Endothelial cell of umbilical vein (primary cell): ENCODE measurements around the gene SPNS2. TPM values are rescaled to one million over a fixed set of nuclear protein-coding genes. Genes with fewer than 3 reads are reported as not detected.

Experiments
- BruUV-seq: library from RNA; stranded (reverse); fragments of 400-500 nt; replicated peaks from 2 replicates; lab custom pipeline; 2021; lab: Mats Ljungman, UMichigan
- CTCF ChIA-PET: fragments of 300-600, 350-600 bp; sonication (Branson Sonifier 250); formaldehyde crosslinking; loops from one replicate; lab custom pipeline; 2021; ENCODE audit warnings: antibody characterized with exemption, inconsistent platforms; lab: Charles Lee
- POLR2A ChIA-PET: fragments of 300-600, 350-600 bp; sonication (Branson Sonifier 250); formaldehyde crosslinking; loops from one replicate; lab custom pipeline; 2021; ENCODE audit warnings: antibody characterized with exemption, inconsistent platforms; lab: Charles Lee
- DNase-seq: peaks from one replicate; pipeline ENCODE4 v3.0.0-alpha.2; 2011; ENCODE audit warnings: low read depth, low spot score
- FAIRE-seq: peaks from 2 replicates; lab custom pipeline; 2011; peaks lifted over from hg19 to GRCh38; lab: Jason Lieb, UNC
- H2AFZ ChIP-seq: 2 replicates; pipeline ENCODE4 v1.6.0; 2012; ENCODE audit warnings: low read depth, low read length, control low read depth, inconsistent platforms
- H3K27ac ChIP-seq: 2 replicates; pipeline ENCODE4 v1.5.1; 2011; ENCODE audit warnings: low read depth, mild to moderate bottlenecking, control low read depth, low read length, moderate library complexity; ENCODE audit not compliant: insufficient read depth
- H3K27me3 ChIP-seq, 2 experiments: 2 replicates each; pipeline versions ENCODE4 v1.6.0 to v1.6.1; 2011; ENCODE audit warnings: low read length in 2 of 2, mixed read lengths in 1 of 2; ENCODE audit not compliant: control insufficient read depth in 2 of 2, insufficient read depth in 2 of 2
- H3K36me3 ChIP-seq, 2 experiments: 2 replicates in 1 of 2; 3 replicates in 1 of 2; pipeline ENCODE4 v1.5.1; 2011; ENCODE audit warnings: low read length in 2 of 2, mild to moderate bottlenecking in 1 of 2, moderate library complexity in 1 of 2; ENCODE audit not compliant: control insufficient read depth in 2 of 2, insufficient read depth in 2 of 2; ENCODE audit errors: extremely low read depth in 1 of 2
- H3K4me1 ChIP-seq: 3 replicates; pipeline ENCODE4 v1.5.1; 2011; ENCODE audit warnings: mild to moderate bottlenecking, low read length; ENCODE audit not compliant: control insufficient read depth, insufficient read depth; ENCODE audit errors: extremely low read depth
- H3K4me2 ChIP-seq: 2 replicates; pipeline ENCODE4 v1.6.1; 2011; ENCODE audit warnings: low read length, control low read depth, mixed read lengths; ENCODE audit not compliant: insufficient read depth
- H3K4me3 ChIP-seq, 3 experiments: fragments of 200-600 bp in 1 of 3; sonication (generic), shearing (Covaris generic) in 1 of 3; replicated peaks in 1 of 3; 2 replicates each; pipeline ENCODE4 v1.5.1; 2011 to 2016; ENCODE audit warnings: control low read depth in 3 of 3, low read length in 3 of 3, mild to moderate bottlenecking in 2 of 3, inconsistent platforms in 1 of 3, low read depth in 1 of 3, moderate library complexity in 1 of 3; ENCODE audit not compliant: insufficient read depth in 1 of 3
- H3K79me2 ChIP-seq: 2 replicates; pipeline ENCODE4 v1.6.0; 2012; ENCODE audit warnings: low read length, inconsistent platforms; ENCODE audit not compliant: control insufficient read depth, insufficient read depth
- H3K9ac ChIP-seq: replicated peaks from 2 replicates; pipeline ENCODE3; 2011; ENCODE audit warnings: low read length, control low read depth; ENCODE audit not compliant: insufficient read depth; ENCODE audit errors: extremely low read depth
- H3K9me1 ChIP-seq: replicated peaks from 3 replicates; pipeline ENCODE4 v1.6.0; 2011; ENCODE audit warnings: mild to moderate bottlenecking, low read length; ENCODE audit not compliant: control insufficient read depth, insufficient read depth; ENCODE audit errors: extremely low read depth
- H3K9me3 ChIP-seq: replicated peaks from 2 replicates; pipeline ENCODE4 v1.5.1; 2012; ENCODE audit warnings: low read length, inconsistent platforms; ENCODE audit not compliant: control insufficient read depth, insufficient read depth
- H4K20me1 ChIP-seq: replicated peaks from 2 replicates; pipeline ENCODE3; 2011; ENCODE audit warnings: mild to moderate bottlenecking, low read length; ENCODE audit not compliant: control insufficient read depth, insufficient read depth; ENCODE audit errors: extremely low read depth
- CTCF ChIP-seq, 2 donors: IDR thresholded peaks; 1 replicate in 1 of 2; 2 replicates in 1 of 2; pipeline ENCODE4 v1.5.1; 2011; ENCODE audit warnings: low read length in 2 of 2, mild to moderate bottlenecking in 2 of 2, moderate library complexity in 2 of 2, control low read depth in 1 of 2, inconsistent platforms in 1 of 2, low read depth in 1 of 2; ENCODE audit not compliant: insufficient read depth in 1 of 2; ENCODE audit errors: extremely low read depth in 1 of 2
- EZH2 ChIP-seq: IDR thresholded peaks from 2 replicates; pipeline ENCODE4 v1.6.1; 2012; ENCODE audit warnings: borderline replicate concordance, low read depth, mild to moderate bottlenecking, moderate library complexity, low read length, inconsistent platforms; ENCODE audit not compliant: severe bottlenecking
- FOS ChIP-seq: IDR thresholded peaks from 2 replicates; pipeline ENCODE4 v1.6.1; 2011; ENCODE audit warnings: mild to moderate bottlenecking, low read length, moderate library complexity, borderline replicate concordance; ENCODE audit not compliant: insufficient read depth
- GATA2 ChIP-seq: IDR thresholded peaks from 2 replicates; pipeline ENCODE4 v1.7.0; 2011; ENCODE audit warnings: low read depth, mild to moderate bottlenecking, moderate library complexity, mixed read lengths, low read length; ENCODE audit not compliant: insufficient read length, insufficient read depth
- JUN ChIP-seq: IDR thresholded peaks from 2 replicates; pipeline ENCODE4 v1.6.1; 2011; ENCODE audit warnings: borderline replicate concordance, low read depth; ENCODE audit not compliant: insufficient read length, insufficient read depth
- MYC ChIP-seq: IDR thresholded peaks from one replicate; pipeline ENCODE4 v1.6.1; 2011; ENCODE audit warnings: mild to moderate bottlenecking, low read depth, low read length
- POLR2A ChIP-seq: IDR thresholded peaks from 2 replicates; pipeline ENCODE4 v1.6.1; 2012; ENCODE audit warnings: low read depth, mild to moderate bottlenecking, control low read depth, low read length
- dilution Hi-C: fragments of 300-500 bp; cut with MboI; formaldehyde crosslinking; loops from one replicate; pipeline ENCODE4 v1.15.0; 2019; ENCODE audit warnings: low sequenced_read_pairs; ENCODE audit not compliant: extremely low pct_ligation_motif_present
- intact Hi-C: fragments of 100-400 bp; cut with micrococcal nuclease; formaldehyde crosslinking; loops from one replicate; pipeline ENCODE4 v1.10.0; 2022
- polyA plus RNA-seq, 4 experiments: library from polyadenylated mRNA; depleted of rRNA in 3 of 4; stranded (reverse) in 3 of 4; unstranded in 1 of 4; fragments of >200 nt; gene quantifications; 2 replicates each; pipeline versions ENCODE4 v1.2.1 to v1.2.3, GENCODE V29; 2011 to 2012; ENCODE audit warnings: missing spikeins in 1 of 4
- total RNA-seq: library from RNA; stranded (reverse); gene quantifications from 2 replicates; pipeline ENCODE4 v1.2.3, GENCODE V29; 2021

Gene SPNS2
- total and polyA plus RNA-seq, 2 donors (not counting 3 experiments of a cell fraction or from before 2014, with no cell fraction given) = 70.2 to 77.3 TPM

- H3K36me3 ChIP-seq = no peaks in the 10 kb centered on the region
- H3K4me1 ChIP-seq = no peaks in the 10 kb centered on the region
- BruUV-seq = no TSS peak
- H3K4me2 ChIP-seq = no peak overlapping the region
- peaks cover 16 to 26% of the 10 kb centered on the region in 2 experiments for H3K27me3 ChIP-seq
- H3K9ac ChIP-seq = no peak overlapping the region
- H3K9me1 ChIP-seq = no peaks in the 10 kb centered on the region
- H3K79me2 ChIP-seq = no peaks in the 10 kb centered on the region
- intact Hi-C loops (no loop called here), dilution Hi-C loops (no loop called here)
- no peaks in the 10 kb centered on the region for H4K20me1 ChIP-seq
- H2AFZ ChIP-seq = no peak overlapping the region
- H3K9me3 ChIP-seq = no peaks in the 10 kb centered on the region
- no peak for TF ChIP-seq JUN
- no peak for TF ChIP-seq POLR2A
- no peak for TF ChIP-seq MYC
- no peak for TF ChIP-seq CTCF (IDR thresholded peaks at IDR 0.05; ENCODE audit: extremely low read depth in 1 of 2, insufficient read depth in 1 of 2, low read depth in 1 of 2, low read length in 2 of 2)
- no peak for TF ChIP-seq FOS
- TF ChIP-seq EZH2 = no peak
- TF ChIP-seq GATA2 = no peak
- ChIA-PET CTCF (interaction anchor here (1.1 to 4.8 kb wide), 2 partner anchors 11 to 13 kb away, joined by 3 to 41 read pairs; no protein-coding TSS in a partner anchor), POLR2A (no interaction called here)
- no peak overlapping the region for H3K27ac ChIP-seq
- no peak overlapping the region for H3K4me3 ChIP-seq
- DNase-seq = no peak
- FAIRE-seq = no peak
Measured at GRCh38 chr17:4580291-4580690, 81.6 kb downstream of the SPNS2 start.
